ENCODE data around the gene ITPR1.

The ITPR1 gene

DNA sequence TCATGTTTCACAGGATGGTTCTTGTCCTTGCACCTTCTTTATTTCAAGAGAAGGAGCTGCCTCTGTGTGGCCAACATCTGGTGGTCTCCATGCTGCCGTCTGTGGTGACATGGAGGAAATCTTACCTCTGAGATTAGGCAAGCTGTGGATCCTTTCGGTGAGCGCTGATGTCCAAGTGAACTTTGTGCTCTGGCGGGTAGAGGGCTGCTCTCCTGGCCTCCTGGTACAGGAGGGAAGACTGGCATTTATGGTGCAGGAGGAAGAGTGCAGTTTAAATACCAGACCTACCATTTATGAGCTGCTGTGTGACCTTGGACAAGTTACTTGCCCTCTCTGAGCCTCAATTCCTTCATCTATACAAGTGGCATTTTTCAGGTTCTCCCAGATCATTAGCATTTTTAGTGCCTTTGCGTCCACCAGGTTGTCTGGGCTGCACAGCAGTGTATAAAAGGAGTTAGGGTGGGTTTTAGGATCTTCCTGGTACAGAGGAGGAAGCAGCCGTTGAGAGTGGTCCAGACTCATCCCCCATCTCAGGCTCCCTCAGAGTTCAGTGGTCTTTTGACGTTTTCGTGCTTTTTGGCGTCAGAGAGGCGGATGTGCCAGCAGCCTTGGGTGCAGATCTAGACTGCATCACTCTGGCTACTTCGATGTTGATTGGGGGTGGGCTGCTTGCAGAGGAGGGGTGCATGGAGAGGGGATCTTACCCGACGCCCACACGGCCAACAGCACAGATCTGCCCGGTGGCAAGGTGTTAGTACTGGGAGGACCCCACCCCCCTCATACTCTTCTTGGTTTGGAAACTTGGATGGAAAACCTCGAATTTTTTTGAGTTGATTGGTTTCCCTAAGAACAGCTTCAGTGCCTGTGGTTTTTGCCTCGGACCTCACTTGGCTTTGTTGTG, 162.2 kb downstream of the ITPR1 start:
- no peak for DNase-seq

DNA sequence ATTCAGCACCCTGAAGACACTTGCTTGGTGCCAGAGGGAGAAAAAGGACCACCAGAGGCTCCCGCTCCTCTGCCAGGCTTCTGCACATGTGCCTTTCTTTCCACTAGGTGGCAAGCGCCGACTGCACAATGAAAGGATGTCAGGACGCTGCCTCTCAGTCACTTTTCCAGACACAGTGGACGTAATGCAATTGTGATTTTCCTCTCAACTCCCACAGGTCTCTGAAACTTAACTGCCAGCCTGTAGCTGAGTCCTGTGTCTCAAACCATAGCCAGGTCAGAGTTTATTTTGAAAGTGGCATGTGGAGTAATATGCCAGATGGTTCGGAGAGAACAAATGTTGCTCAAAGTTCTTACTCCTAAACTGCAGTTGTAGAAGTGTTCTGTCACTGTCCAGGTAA, 162.9 kb downstream of the ITPR1 start:
- DNase-seq: peak; percentile 4

DNA sequence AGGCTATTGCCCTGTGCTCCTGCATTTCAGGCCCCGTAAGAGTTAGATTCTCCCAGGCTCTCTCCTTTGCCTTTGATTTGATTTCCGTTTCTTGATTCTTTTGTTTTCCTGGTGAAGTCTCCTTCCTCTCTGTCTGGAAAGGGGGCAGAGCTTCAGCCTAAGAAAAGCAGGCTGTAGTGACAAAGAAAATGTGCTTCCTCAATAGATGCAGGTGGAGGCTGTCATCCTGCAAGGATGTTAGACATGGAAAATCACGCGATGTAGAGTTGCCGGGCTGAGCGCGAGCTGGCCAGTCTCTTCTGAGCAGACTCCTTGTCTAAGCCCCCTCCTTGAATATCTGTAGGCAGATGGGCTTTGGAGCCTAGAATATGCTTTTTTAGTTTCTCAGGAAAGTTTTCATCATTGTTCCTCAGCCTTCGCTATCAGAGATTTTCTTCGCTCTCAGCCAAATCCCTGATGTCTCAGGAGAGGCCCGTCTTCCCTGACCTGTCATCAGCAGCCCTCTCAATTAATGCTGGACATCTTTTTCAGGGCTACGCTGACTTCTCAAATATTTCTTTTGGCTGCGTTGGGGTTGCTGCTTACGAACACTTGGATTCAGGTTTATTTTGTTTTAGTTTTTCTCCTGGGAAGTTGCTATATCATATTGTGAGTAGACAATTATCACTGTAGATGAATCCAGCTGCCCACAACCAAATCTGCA, 163.6 kb downstream of the ITPR1 start:
- DNase-seq: no peak

- DNase-seq: no peak
Observed at GRCh38 chr3:4660936-4661335, 167.8 kb downstream of the ITPR1 start.

GRCh38 chr3:4664412-4664811, 171.3 kb downstream of the ITPR1 start:
- no peak for DNase-seq

GRCh38 chr3:4665197-4665596, 172.0 kb downstream of the ITPR1 start:
- no peak for DNase-seq

DNA sequence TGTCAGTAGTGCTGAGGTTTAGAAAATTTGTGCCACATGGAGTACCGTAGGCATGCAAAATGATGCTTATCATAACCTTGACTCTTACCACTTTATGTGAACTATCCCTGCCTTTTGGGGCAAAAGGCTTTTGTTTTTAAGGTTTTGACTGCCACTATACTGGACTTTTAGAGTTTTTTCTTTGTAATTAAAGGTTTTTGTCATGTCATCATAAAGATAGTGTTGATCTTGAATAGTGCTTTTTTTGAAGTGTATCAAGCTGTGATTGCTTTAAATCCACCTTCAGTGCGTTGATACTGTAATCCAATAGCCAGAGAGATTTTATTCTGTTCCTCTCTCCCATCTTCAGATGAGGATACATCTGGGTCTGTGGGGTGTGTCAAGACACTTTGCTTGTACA, 172.9 kb downstream of the ITPR1 start:
- no peak for DNase-seq

- no peak for DNase-seq
Observed at GRCh38 chr3:4670352-4670751, 177.2 kb downstream of the ITPR1 start.

DNA sequence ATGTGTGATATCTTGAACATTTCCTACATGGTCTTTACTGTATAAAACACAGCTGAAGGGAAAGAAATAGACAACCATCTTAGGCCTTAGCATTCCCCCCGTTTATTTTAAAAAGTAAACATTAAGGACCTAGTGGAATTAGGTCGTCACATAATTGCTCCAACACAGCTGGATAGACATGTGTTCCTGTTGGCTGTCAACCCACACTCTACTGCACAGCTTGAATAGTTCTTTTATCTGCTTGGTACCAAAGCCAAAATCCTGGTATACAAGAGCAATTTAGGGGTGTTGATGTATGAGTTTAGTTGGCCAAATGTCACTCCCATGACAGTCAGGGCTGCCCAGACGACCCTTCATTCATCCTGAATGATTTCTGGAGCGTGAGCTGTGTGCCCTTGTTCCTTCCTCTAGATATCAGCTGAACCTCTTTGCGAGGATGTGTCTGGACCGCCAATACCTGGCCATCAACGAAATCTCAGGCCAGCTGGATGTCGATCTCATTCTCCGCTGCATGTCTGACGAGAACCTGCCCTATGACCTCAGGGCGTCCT, 179.7 kb downstream of the ITPR1 start:
- DNase-seq: no peak

DNA sequence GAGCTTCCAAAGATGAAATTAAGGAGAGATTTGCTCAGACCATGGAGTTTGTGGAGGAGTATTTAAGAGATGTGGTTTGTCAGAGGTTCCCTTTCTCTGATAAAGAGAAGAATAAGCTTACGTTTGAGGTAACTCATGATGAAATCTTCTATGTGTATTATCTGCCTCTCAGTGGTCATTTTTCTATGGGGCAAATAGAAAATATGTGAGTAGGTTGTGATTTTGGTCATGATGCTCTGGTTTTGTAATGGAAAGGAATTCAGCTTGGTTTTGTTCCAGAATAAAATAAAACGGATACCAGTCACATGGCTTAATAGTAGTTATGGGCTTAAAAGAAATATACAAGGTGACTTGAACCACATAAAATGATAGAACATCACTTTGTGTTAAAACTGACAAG, 181.1 kb downstream of the ITPR1 start:
- DNase-seq: no peak

- DNase-seq: no peak
Observed at GRCh38 chr3:4675704-4676103, 182.6 kb downstream of the ITPR1 start.

DNA sequence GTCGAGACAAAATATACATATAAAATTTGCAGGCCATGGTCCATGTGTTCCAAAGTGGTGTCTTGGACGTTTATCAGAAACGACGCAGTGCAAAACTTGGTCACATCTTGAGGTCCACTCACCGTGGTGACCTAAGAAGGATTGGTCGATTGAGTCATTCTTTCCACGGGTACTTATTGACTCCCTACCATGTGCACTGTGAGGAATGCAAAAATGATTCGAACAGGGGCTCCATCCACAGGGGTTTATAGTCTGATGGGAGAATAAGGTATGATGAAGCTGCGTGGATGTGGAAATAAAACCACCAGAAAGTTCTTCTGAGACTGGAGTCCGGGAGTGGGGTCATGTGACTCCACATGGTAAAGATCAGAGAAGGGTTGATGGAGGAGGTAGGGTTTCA, 185.2 kb downstream of the ITPR1 start:
- DNase-seq: no peak

- no peak for DNase-seq
Observed at GRCh38 chr3:4680227-4680691, 187.1 kb downstream of the ITPR1 start.

GRCh38 chr3:4680871-4681300, 187.7 kb downstream of the ITPR1 start:
- DNase-seq: no peak

DNA sequence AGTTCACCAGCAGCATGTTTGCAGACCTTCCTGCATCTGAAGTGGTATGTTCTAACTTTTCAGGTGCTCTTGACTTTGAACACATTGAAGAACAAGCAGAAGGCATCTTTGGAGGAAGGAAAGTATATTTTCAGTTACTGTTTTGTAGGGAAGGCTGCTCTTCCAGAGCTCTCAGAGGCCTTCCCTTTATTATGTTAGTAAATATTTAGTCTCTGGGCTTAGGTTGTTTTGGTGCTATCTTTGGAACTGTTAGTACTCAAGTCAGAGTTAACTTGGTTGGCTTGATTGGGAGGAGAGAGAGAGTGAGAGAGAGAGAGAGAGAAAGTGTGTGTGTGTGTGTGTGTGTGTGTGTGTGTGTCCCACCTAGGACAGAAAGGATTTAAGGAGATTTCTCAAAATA, 188.2 kb downstream of the ITPR1 start:
- no peak for DNase-seq

DNA sequence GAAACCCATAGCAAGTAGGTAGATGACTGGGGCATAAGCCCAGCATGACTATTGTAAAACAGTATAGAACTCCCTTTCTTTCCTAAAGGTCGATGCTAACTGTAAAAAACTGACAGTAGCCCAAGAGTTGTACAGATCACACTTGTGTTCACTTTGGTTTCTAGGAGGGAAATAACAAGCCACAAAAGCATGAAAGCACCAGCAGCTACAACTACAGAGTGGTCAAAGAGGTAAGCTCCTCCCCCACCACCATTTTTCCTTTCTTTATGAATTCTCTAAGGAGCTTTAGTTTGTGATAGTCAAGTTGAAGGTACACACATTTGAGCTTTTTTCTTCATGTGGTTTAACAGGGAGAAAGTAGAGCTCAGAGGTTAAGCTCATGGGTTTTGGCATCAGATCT, 191.0 kb downstream of the ITPR1 start:
- no peak for DNase-seq

GRCh38 chr3:4684976-4685375, 191.8 kb downstream of the ITPR1 start:
- no peak for DNase-seq

- no peak for DNase-seq
Observed at GRCh38 chr3:4685673-4686345, 192.7 kb downstream of the ITPR1 start.

DNA sequence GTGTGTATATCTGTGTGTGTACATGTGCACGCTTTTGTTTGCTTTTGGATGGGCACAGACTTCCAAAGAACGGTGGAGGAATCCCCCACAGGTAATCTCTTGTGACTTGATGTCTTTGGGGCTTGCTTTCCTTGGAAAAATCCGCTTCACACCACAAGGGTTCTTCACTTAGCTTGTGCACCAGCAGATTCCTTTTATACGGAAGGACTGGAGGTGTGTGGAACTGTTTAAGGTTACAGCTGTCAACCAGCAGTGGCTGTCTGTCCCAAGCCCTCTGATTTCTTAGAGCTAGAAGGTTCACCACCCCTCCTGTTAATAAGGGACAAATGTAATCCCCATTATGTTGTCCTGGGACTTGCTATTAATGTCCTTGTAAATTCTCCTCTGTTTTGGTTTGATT, 193.5 kb downstream of the ITPR1 start:
- no peak for DNase-seq

GRCh38 chr3:4687167-4687566, 194.0 kb downstream of the ITPR1 start:
- DNase-seq: no peak

DNA sequence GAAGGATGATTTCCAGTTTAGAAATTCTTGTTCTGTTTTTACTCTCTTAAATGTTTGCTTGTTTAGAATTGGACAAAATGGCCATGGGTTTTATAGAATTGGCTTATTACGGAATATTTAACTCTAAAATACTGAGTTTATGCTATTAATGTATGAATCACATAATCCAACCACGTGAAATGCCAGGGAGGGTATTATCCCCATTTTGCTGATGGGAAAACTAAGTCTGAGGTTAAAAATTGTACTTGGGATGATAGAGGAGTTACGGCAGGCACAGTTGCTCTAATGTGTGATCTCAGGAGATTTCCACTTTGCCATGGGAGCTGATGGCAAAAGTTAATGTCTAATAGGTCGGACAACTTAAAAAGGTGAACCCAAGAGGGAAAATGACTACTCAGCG, 194.4 kb downstream of the ITPR1 start:
- no peak for DNase-seq

- DNase-seq: no peak
Observed at GRCh38 chr3:4688411-4688810, 195.3 kb downstream of the ITPR1 start.

DNA sequence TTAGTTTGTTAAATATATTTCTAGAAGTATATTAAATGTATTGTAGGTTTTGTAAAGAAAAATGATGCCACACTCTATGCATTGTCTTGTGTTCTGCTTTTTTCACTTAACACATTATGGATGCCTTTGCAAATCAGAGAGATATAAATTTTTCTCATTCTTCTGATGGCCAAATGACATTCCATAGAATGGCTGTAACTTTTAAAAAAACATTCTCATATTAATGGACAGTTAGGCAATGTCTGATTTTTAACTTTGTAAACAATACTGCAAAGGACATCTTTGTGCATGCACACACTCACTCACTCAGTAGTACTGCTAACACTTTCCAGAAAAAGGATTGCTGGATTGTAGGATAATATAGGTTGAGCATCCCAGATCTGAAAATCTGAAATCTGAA, 195.9 kb downstream of the ITPR1 start:
- no peak for DNase-seq
